Effector CD8-positive, alpha-beta T cell (primary cell): Measurements from ENCODE around the gene THAP11.
"Not testable (repeated sequence)": the region's sequence is repeated elsewhere in the genome, so short reads cannot be mapped to it uniquely, and the experiment has no call there.

ENCODE experiments used
- DNase-seq: peaks from one replicate; lab custom pipeline; 2025; lab: John Stamatoyannopoulos, UW

Gene THAP11

GRCh38 chr16:67862623-67863583 is 20.8 kb downstream of the THAP11 start:
- no peak for DNase-seq

- not testable (repeated sequence) for DNase-seq
Measured at GRCh38 chr16:67864044-67864443, 21.9 kb downstream of the THAP11 start.

- DNase-seq, result no peak
Measured at GRCh38 chr16:67864594-67864993, 22.5 kb downstream of the THAP11 start.

GRCh38 chr16:67865318-67865717 is 23.2 kb downstream of the THAP11 start:
- no peak for DNase-seq

- no peak for DNase-seq
Measured at GRCh38 chr16:67868290-67868689, 26.2 kb downstream of the THAP11 start.

GRCh38 chr16:67869653-67870052 is 27.5 kb downstream of the THAP11 start:
- no peak for DNase-seq

- no peak for DNase-seq
Measured at GRCh38 chr16:67871256-67871655, 29.1 kb downstream of the THAP11 start.

- DNase-seq, result no peak
Measured at GRCh38 chr16:67872131-67872630, 30.1 kb downstream of the THAP11 start.

GRCh38 chr16:67872631-67873434 is 30.7 kb downstream of the THAP11 start, which contains the start of gene EDC4:
TSS of gene EDC4 (plus strand) at chr16:67873052. CDS start at chr16:67873262, 210 bp downstream.
- DNase-seq, result peak; percentile 79

GRCh38 chr16:67873435-67874370 is 31.6 kb downstream of the THAP11 start:
- no peak for DNase-seq

- no peak for DNase-seq
Measured at GRCh38 chr16:67874372-67874771, 32.3 kb downstream of the THAP11 start.

GRCh38 chr16:67877064-67877463 is 34.9 kb downstream of the THAP11 start:
- DNase-seq, result no peak

- no peak for DNase-seq
Measured at GRCh38 chr16:67878232-67878631, 36.1 kb downstream of the THAP11 start.

GRCh38 chr16:67878846-67879245 is 36.7 kb downstream of the THAP11 start:
- no peak for DNase-seq

GRCh38 chr16:67879462-67879861 is 37.3 kb downstream of the THAP11 start:
- no peak for DNase-seq

- no peak for DNase-seq
Measured at GRCh38 chr16:67879936-67880335, 37.8 kb downstream of the THAP11 start.

GRCh38 chr16:67880584-67880983 is 38.5 kb downstream of the THAP11 start:
- no peak for DNase-seq

- DNase-seq, result no peak
Measured at GRCh38 chr16:67881621-67882161, 39.6 kb downstream of the THAP11 start.

- DNase-seq, result no peak
Measured at GRCh38 chr16:67882374-67883145, 40.4 kb downstream of the THAP11 start.
